Subcutaneous adipose tissue (tissue), 4 donors: ENCODE data around the gene ABCC3. TPM values are rescaled to one million over a fixed set of nuclear protein-coding genes. Genes with fewer than 3 reads are reported as not detected.

Experiments used
- CTCF ChIP-seq: fragments of 450-650 bp; IDR thresholded peaks from one replicate; pipeline ENCODE4 v1.5.1; 2016; ENCODE audit warnings: low read depth, mild to moderate bottlenecking, control low read depth, antibody characterized with exemption, moderate library complexity
- total RNA-seq, 4 donors: library from RNA; depleted of rRNA; stranded (reverse); fragments of >200 nt; gene quantifications; one replicate each; pipeline ENCODE4 v1.1.0, GENCODE V29; 2016

ABCC3 gene
- total RNA-seq, 4 donors from 2014 or later: 12.2 to 23.1 (median 15.5) TPM

- no peak for TF ChIP-seq CTCF
These were observed 55.5 kb downstream of the ABCC3 start for GRCh38 chr17:50689956-50690886.

- no peak for TF ChIP-seq CTCF
These were observed 56.3 kb downstream of the ABCC3 start for GRCh38 chr17:50690887-50691549.

- no peak for TF ChIP-seq CTCF
These were observed 57.1 kb downstream of the ABCC3 start for GRCh38 chr17:50691550-50692447.

- TF ChIP-seq CTCF: no peak
These were observed 57.9 kb downstream of the ABCC3 start for GRCh38 chr17:50692448-50693035.

- no peak for TF ChIP-seq CTCF
These were observed 58.5 kb downstream of the ABCC3 start for GRCh38 chr17:50693036-50693682.

GRCh38 chr17:50696365-50696879 lies 61.7 kb downstream of the ABCC3 start:
- TF ChIP-seq CTCF: no peak
